Fibroblast of lung (primary cell): Measurements from ENCODE around the gene TPCN2. TPM values are rescaled to one million over a fixed set of nuclear protein-coding genes. Genes with fewer than 3 reads are reported as not detected.

ENCODE experiments used
- DNase-seq, 2 donors: peaks; one replicate each; pipeline versions ENCODE4 v3.0.0 to v3.0.0-alpha.2; 2010; ENCODE audit warnings: low read depth in 2 of 2
- H2AFZ ChIP-seq: 2 replicates; pipeline ENCODE4 v1.5.1; 2012; ENCODE audit warnings: low read length, control low read depth, inconsistent platforms
- H3K27ac ChIP-seq: 2 replicates; pipeline ENCODE4 v1.5.1; 2011; ENCODE audit warnings: low read length, control low read depth; ENCODE audit not compliant: insufficient read depth
- H3K27me3 ChIP-seq: 2 replicates; pipeline ENCODE4 v1.5.1; 2011; ENCODE audit warnings: mild to moderate bottlenecking, low read length; ENCODE audit not compliant: control insufficient read depth, insufficient read depth
- H3K36me3 ChIP-seq: 2 replicates; pipeline ENCODE4 v1.5.1; 2011; ENCODE audit warnings: low read length; ENCODE audit not compliant: control insufficient read depth, insufficient read depth
- H3K4me1 ChIP-seq: 2 replicates; pipeline ENCODE4 v1.5.1; 2011; ENCODE audit warnings: low read length; ENCODE audit not compliant: control insufficient read depth, insufficient read depth; ENCODE audit errors: extremely low read depth
- H3K4me2 ChIP-seq: 2 replicates; pipeline ENCODE4 v1.5.1; 2011; ENCODE audit warnings: low read length, control low read depth; ENCODE audit not compliant: insufficient read depth; ENCODE audit errors: extremely low read depth
- H3K4me3 ChIP-seq, 4 experiments: fragments of 200-600 bp in 1 of 4; sonication (generic) in 1 of 4; replicated peaks in 1 of 4; 2 replicates each; pipeline ENCODE4 v1.5.1; 2011 to 2016; ENCODE audit warnings: low read length in 4 of 4, low read depth in 3 of 4, mild to moderate bottlenecking in 3 of 4, control low read depth in 2 of 4, inconsistent platforms in 1 of 4, mixed read lengths in 1 of 4; ENCODE audit not compliant: insufficient read depth in 1 of 4; ENCODE audit errors: control extremely low read depth in 1 of 4
- H3K79me2 ChIP-seq: 2 replicates; pipeline ENCODE4 v1.5.1; 2012; ENCODE audit warnings: mild to moderate bottlenecking, low read length, inconsistent platforms; ENCODE audit not compliant: control insufficient read depth, insufficient read depth
- H3K9ac ChIP-seq: 2 replicates; pipeline ENCODE4 v1.5.1; 2011; ENCODE audit warnings: mild to moderate bottlenecking, low read length, control low read depth; ENCODE audit not compliant: insufficient read depth
- H3K9me3 ChIP-seq: 2 replicates; pipeline ENCODE4 v1.5.1; 2012; ENCODE audit warnings: low read depth, low read length; ENCODE audit not compliant: control insufficient read depth, insufficient read depth
- H4K20me1 ChIP-seq: 2 replicates; pipeline ENCODE4 v1.5.1; 2011; ENCODE audit warnings: low read length; ENCODE audit not compliant: control insufficient read depth, insufficient read depth; ENCODE audit errors: extremely low read depth
- EZH2 ChIP-seq: IDR thresholded peaks from 2 replicates; pipeline ENCODE4 v1.5.1; 2012; ENCODE audit warnings: low read length, control low read depth, mild to moderate bottlenecking; ENCODE audit errors: missing control alignments
- polyA plus RNA-seq, 2 donors: library from polyadenylated mRNA; depleted of rRNA in 1 of 2; stranded (reverse) in 1 of 2; unstranded in 1 of 2; fragments of >200 nt; gene quantifications; 2 replicates each; pipeline ENCODE4 v1.2.1, GENCODE V29; 2011 to 2012; ENCODE audit warnings: missing spikeins in 1 of 2
- total RNA-seq: library from RNA; depleted of rRNA; stranded (reverse); fragments of >200 nt; gene quantifications from 2 replicates; pipeline ENCODE4 v1.2.1, GENCODE V29; 2014
- TF ChIP-seq, protein P1 (sequence below), 2 donors: IDR thresholded peaks in 1 of 2; conservative IDR thresholded peaks in 1 of 2; 1 replicate in 1 of 2; 2 replicates in 1 of 2; pipeline ENCODE4 v1.5.1; 2011 to 2012; ENCODE audit warnings: low read length in 2 of 2, control low read depth in 1 of 2, inconsistent platforms in 1 of 2, low read depth in 1 of 2, mild to moderate bottlenecking in 1 of 2

The TPCN2 gene
- total and polyA plus RNA-seq, 2 donors (not counting 1 experiment from before 2014, with no cell fraction given) = 9.7 to 11.7 TPM

DNA sequence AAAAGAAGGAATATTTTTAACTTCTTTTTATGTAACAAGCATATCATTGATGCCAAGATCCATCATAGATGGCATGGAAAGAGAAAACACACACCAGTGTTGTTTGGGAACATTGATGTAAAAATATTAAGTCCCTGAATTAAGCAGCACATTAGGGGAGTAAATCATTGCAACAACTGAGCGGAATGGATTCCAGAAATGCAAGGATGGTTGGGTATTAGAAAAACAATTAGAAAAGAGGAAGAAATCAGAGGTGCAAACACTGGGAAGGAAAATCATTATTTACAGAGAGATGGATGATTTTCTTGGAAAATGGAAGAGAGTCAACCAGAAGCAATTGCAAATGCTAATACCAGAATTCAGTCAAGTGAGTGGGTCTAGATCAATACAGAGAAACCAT is 115.1 kb downstream of the TPCN2 start:
- H3K9me3 ChIP-seq = no peaks in the 10 kb centered on the region
- H3K4me2 ChIP-seq = no peak overlapping the region
- peaks cover 10% of the 10 kb centered on the region for H3K4me1 ChIP-seq
- H3K27me3 ChIP-seq = no peaks in the 10 kb centered on the region
- DNase-seq = no peak
- H3K36me3 ChIP-seq = no peaks in the 10 kb centered on the region
- no peaks in the 10 kb centered on the region for H3K79me2 ChIP-seq
- H4K20me1 ChIP-seq = no peaks in the 10 kb centered on the region
- TF ChIP-seq, protein P1, sequence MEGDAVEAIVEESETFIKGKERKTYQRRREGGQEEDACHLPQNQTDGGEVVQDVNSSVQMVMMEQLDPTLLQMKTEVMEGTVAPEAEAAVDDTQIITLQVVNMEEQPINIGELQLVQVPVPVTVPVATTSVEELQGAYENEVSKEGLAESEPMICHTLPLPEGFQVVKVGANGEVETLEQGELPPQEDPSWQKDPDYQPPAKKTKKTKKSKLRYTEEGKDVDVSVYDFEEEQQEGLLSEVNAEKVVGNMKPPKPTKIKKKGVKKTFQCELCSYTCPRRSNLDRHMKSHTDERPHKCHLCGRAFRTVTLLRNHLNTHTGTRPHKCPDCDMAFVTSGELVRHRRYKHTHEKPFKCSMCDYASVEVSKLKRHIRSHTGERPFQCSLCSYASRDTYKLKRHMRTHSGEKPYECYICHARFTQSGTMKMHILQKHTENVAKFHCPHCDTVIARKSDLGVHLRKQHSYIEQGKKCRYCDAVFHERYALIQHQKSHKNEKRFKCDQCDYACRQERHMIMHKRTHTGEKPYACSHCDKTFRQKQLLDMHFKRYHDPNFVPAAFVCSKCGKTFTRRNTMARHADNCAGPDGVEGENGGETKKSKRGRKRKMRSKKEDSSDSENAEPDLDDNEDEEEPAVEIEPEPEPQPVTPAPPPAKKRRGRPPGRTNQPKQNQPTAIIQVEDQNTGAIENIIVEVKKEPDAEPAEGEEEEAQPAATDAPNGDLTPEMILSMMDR (conservative IDR thresholded peaks at IDR 0.05 in 1 of 2, IDR thresholded peaks at IDR 0.05 in 1 of 2; ENCODE audit: low read depth in 1 of 2, low read length in 2 of 2) = no peak
- TF ChIP-seq EZH2 = no peak
- no peak overlapping the region for H3K9ac ChIP-seq
- no peak overlapping the region for H3K27ac ChIP-seq
- H2AFZ ChIP-seq = no peak overlapping the region
- H3K4me3 ChIP-seq = no peak overlapping the region

DNA sequence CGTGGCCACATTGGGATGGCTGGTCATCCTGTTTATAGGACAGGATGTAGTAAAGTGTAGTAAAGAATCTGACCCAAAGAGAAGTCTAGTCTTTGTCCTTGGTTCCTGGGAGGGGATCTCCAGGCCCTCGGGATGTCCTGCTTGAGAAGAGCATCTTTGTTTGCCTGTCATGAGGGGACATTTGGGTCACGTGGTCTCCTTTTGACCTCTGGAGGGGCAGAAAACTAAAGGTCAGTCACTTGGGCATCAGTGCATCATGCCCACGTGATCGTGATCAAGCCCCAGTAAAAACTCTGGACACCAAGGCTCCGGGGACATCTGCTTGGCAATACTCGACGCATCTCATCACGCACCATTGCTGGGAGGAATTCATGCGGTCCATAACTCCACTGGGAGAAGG is 116.1 kb downstream of the TPCN2 start:
- Histone ChIP-seq H3K27ac (no peak overlapping the region), H3K9me3 (no peaks in the 10 kb centered on the region), H3K27me3 (no peaks in the 10 kb centered on the region), H3K36me3 (no peaks in the 10 kb centered on the region), H3K4me2 (no peak overlapping the region), H4K20me1 (no peaks in the 10 kb centered on the region), H2AFZ (no peak overlapping the region), H3K4me1 (peaks cover 10% of the 10 kb centered on the region), H3K79me2 (no peaks in the 10 kb centered on the region), H3K9ac (no peak overlapping the region), H3K4me3 (no peak overlapping the region)
- no peak for DNase-seq
- TF ChIP-seq EZH2 = no peak
- TF ChIP-seq, protein P1 (conservative IDR thresholded peaks at IDR 0.05 in 1 of 2, IDR thresholded peaks at IDR 0.05 in 1 of 2; ENCODE audit: low read depth in 1 of 2, low read length in 2 of 2) = no peak

DNA sequence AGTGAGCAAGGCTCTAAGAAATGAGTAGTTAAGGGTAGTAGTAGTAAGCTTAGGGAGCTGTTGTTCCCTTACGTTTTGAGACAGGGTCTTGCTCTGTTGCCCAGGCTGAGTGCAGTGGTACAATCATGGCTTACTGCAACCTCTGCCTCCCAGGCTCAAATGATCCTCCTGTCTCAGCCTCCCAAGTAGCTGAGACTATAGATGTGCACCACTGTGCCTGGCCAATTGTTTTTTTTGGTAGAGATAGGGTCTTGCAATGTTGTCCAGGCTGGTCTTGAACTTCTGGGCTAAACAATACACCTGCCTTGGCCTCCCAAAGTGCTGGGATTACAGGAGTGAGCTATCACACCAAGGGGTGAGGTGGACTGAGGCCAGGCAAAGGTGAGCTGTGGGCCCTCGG is 117.0 kb downstream of the TPCN2 start:
- DNase-seq = no peak
- TF ChIP-seq EZH2 = no peak
- TF ChIP-seq, protein P1 (conservative IDR thresholded peaks at IDR 0.05 in 1 of 2, IDR thresholded peaks at IDR 0.05 in 1 of 2; ENCODE audit: low read depth in 1 of 2, low read length in 2 of 2) = no peak

More for the DNA sequence above, 117.0 kb downstream of the TPCN2 start:
- H3K36me3 ChIP-seq = no peaks in the 10 kb centered on the region
- H3K27ac ChIP-seq = no peak overlapping the region
- H3K4me1 ChIP-seq = peaks cover 10% of the 10 kb centered on the region
- H3K27me3 ChIP-seq = no peaks in the 10 kb centered on the region
- no peaks in the 10 kb centered on the region for H3K9me3 ChIP-seq
- no peaks in the 10 kb centered on the region for H3K79me2 ChIP-seq
- no peaks in the 10 kb centered on the region for H4K20me1 ChIP-seq
- no peak overlapping the region for H3K9ac ChIP-seq
- H2AFZ ChIP-seq = no peak overlapping the region
- no peak overlapping the region for H3K4me3 ChIP-seq
- no peak overlapping the region for H3K4me2 ChIP-seq
